IPS DF 19.7 (cell line): Measurements from ENCODE around the gene CA14.
A peak's percentile ranks its signal among the peaks of the same experiment; 100 is the strongest.
"Not testable (repeated sequence)": the region's sequence is repeated elsewhere in the genome, so short reads cannot be mapped to it uniquely, and the experiment has no call there.

Experiments used
- DNase-seq: peaks from one replicate; pipeline ENCODE4 v3.0.0-alpha.2; 2013; ENCODE audit warnings: low read depth, low spot score

Gene CA14

DNA sequence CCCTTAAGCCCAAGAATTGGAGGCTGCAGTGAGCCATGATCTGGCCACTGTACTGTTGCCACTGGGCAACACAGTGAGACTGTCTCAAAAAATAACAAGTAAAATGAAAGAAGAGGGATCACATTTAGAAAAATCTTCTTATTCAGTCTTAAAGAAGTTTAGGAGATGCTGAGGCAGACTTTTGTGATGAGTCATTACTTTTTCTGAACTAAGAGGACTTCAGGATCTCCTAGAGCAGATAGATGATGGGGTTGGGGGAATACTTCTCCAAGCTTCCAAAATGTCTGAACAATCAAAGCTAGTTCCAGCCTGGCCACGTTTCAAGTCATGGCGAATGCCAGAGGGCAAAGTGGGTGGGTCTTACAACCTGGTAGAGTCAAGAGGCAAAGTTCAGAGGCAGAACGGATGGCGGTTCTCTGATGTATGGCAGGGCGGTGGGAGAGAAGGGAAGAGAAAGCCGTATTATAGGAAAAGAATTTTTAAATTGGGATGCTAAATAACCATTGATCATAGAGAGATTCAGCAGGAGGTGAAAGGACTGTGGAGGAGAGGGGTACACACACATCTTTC lies 22.6 kb downstream of the CA14 start:
- DNase-seq: no peak

DNA sequence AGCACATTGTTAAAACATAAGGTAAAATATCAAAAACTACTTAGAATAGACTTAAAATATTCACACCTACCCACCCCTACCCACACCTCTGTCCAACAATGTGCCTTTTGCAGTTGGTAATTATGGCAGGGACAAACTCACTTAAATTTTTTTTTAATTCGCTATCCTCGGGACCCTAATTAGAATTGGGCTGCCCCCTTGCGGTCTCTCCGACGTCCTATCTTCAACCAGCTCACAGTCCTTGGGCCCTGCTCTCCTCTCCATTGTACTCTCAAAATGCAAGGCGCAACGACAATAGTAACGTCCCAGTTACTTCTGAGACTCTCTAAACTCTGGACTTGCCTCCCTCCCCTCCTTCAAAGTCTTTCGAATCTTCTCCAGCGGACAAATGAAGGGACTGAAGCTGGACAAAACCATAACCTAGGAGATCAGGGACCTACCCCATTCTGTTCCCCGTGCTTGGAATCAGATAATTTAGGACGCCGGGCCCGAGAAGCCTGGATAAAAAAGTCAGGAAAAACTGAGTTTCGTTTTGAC lies 23.7 kb downstream of the CA14 start:
- no peak for DNase-seq

DNA sequence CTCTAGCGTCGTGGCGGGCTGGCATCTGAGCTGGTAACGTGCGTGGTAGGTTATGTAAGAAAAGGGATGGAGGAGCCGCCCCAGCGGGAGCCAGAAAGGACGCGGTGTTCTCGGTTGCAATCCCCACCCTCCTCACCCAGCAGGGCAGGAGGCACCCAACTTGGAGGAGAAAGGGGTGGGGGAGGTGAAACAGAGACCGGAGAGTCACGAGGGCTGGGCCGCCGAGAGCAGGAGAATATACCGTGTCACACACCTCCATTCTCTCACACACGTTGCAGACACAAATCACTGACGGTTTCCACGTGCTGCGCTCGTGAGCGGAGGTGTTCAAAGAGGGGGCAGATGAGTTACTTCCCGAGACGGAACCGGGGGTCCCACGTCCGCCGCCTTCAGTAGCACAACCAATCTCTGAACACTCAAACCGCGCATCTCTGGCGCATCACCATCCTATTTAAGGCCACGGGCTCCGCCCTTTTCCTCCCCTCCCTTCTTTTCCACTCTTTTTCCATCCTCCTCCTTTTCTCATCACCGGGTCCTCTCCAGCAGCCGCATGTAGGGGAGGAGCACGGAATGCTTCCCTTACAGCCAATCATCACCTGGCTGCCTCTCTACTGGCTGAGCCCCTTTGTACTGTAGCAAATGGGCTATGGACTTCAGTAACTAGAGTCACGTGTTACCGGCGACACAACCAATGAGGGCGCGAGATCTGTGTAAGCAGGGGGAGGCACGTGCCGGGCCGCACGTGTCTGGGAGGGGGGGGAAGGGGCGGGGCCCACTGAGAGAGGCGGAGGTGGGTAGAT lies 24.4 kb downstream of the CA14 start, which contains the start of gene CIART:
Gene CIART, plus strand, starts transcription at position 797 of the 800 bp plus-strand sequence. CDS start 714 bp downstream, outside the sequence.
- DNase-seq: peak; percentile 99

DNA sequence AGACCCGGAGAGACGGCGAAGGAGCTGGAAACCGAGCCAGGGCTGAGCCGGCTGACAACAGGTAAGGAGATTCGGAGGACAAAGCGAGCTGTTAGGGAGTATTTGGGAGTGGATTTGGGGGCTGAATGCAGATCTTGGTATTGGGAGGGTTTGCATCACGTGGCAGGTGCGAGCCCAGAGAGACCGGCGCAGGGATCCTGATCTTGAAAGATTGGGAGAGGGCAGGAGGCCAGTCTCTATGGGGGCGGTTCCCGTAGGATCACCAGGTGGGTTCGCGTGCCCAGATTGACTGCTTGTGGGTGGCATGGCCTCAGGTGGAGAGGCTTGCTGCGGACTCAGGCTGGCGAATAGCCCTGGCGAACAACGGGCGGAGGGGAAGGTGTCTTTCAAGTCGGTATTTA lies 25.0 kb downstream of the CA14 start:
- DNase-seq: no peak

DNA sequence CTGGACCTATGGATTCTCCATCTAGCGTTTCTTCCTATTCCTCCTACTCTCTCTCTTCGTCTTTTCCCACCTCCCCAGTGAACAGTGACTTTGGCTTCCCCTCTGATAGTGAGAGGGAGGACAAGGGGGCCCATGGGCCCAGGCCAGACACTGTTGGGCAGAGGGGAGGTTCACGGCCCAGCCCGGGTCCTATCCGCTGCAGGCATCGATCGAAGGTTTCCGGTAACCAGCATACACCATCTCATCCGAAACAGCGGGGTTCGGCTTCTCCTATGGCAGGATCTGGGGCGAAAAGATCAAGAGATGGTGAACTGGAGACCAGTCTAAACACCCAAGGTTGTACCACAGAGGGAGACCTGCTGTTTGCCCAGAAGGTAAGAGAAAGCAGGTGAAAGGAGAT lies 25.7 kb downstream of the CA14 start:
- no peak for DNase-seq

DNA sequence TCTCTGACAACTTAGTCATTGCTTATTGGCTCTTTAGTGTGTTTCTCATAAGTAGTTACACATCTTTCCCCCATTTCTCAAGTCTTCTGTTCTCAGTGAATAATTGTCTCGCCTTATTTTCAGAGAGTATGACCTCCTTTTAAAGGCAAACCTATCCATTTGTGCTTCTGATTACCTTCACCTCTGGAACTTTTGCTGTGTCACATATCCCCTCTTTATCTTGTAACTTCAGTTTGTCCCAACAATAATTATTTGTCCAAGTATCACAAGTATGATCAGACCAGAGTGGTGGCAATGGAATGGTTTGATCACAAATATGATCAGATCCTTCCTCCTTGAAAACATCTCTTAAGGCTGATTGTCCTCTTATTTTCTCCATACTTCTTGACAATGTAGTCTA lies 30.8 kb downstream of the CA14 start:
- DNase-seq: no peak

DNA sequence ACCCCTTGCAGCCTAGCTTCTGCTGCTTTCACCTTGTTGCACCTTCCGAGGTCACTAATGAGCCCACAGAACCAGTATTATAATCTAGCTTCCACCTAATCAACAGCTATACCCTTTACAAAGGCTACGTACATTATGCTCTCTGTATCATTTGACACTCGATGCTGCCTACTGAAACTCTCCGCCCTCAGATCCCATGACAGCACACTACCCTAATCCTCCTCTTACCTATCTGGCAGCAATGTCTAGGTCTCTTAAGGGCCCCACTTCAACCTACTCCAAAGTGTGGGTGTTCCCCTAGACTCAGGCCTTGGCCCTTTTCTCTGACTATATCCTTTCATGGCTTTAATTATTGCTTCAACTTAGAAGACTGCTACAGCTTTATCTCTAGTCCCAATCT lies 31.2 kb downstream of the CA14 start:
- DNase-seq: no peak

DNA sequence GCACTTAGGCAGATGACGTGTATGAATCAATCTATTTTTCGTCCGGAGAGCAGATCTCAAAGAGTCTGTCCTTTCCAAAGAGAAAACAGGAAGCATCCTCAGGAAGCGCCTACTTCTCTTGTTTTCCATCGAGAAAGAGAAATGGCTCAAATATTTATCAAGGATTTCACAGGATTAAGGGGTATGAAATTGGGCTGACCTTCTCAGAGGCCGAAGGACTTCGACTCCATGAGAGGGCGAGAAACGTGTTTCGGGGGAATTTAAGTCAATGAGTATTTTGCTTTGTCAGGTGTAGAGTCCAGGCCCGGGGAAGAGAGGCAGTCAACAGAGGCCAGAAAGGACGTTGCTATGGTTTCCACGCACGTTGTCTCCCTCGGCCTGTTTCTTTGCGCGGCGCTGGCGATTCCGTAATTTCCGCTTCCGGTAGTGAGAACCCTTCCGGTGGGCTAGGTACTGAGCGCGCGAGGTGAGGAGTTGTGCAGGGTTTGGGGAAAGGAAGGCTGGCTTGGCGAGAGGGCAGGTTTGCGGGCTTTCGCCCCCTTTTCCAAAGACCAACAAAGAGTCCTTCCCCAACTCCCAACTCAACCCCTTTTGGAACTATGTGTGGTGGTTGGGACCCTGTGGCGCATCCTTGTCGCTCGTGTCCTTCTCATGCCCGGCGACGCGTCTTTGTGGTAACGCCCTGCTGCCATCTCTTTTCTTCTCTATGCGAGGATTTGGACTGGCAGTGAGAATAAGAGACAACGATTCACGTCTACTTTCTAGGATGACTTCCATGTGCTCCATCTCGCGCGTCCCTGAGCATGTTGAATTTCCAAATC lies 36.1 kb downstream of the CA14 start, which contains the start of gene MRPS21:
Gene MRPS21, plus strand, starts transcription at position 429 of the 821 bp plus-strand sequence. CDS start 506 bp downstream, outside the sequence.
- peak; percentile 87 for DNase-seq

DNA sequence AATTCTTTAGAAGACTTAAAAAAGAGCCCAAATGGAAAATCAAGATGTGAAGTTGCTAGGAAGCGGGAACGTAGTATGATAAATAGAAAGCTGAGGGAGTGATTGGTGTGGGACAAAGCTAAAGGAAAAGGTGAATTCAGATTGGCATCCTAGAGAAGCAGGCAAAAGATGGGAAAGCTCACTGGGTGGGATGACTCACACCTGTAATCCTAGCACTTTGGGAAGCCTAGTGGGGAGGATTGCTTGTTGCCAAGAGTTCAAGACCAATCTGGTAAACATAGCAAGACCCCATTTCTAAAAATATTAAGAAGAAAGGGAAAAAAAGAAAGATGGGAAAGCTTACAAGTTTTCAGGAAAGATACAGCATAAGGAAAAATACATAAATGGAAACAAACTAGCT lies 37.9 kb downstream of the CA14 start:
- DNase-seq: no peak

DNA sequence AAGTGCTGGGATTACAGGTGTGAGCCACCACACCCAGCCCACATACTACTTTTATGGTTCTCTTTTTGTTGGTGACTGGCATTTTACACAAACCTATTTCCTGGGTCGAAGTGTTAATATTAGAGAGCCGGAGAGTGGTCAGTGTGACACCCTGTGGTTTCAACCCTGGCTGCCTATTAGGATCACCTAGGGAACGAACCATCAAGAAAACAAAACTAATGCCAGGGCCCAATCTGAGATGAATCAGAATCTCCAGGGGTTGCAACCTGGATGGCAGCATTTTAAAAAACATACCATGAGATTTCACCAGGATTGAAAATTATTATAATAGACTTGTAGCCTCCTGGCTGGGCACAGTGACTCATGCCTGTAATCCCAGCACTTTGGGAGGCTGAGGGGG lies 42.1 kb downstream of the CA14 start:
- DNase-seq: no peak

DNA sequence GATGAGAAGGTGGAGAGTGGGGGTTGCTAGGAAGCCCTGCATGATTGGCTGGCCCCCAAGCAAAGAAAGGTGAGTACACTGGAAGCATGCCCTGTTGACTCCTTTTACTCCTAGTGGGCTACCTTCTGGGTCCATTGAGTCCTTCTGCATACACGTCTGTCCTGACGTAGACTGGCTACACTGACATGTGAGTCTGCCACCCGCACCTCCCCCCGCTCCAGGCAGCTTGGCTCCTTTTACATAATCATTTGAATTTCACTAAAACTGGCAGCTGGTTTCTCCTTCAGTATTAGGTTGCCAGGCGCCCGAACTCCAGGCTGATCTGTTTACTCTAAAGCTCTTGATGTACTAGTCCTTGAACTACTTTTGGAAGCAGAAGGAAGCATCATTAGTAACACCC lies 44.8 kb downstream of the CA14 start:
- DNase-seq: no peak

DNA sequence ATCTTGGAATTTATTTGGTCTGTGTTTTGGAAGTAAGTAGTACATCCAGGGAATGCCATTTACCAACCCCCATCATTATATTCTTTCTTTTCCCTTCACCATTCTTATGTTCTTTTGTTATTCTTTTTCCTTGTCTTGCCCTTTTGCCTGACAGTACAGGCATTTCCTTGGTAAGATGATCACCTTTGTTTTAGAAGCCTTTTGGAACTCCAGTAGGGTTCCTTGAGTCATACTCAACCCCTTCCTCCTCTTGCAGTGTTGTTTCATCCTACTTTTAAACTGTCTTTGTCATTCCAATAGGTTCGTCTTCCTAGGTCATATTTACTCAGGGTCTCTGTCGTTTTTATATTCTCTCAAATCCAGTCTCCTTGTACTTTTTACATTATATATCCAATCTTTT lies 45.3 kb downstream of the CA14 start:
- DNase-seq: no peak

DNA sequence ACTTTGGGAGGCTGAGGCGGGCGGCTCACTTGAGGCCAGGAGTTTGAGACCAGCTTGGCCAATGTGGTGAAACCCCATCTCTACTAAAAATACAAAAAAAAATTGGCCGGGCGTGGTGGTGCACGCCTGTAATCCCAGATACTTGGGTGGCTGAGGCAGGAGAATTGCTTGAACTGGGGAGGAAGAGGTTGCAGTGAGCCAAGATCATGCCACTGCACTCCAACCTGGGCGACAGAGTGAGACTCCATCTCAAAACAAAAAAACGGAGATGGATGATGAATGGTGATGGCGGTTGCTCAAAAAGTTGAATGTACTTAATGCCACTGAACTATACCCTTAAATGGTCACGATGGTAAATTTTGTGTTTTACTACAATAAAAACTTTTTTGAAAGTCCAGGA lies 51.0 kb downstream of the CA14 start:
- not testable (repeated sequence) for DNase-seq

DNA sequence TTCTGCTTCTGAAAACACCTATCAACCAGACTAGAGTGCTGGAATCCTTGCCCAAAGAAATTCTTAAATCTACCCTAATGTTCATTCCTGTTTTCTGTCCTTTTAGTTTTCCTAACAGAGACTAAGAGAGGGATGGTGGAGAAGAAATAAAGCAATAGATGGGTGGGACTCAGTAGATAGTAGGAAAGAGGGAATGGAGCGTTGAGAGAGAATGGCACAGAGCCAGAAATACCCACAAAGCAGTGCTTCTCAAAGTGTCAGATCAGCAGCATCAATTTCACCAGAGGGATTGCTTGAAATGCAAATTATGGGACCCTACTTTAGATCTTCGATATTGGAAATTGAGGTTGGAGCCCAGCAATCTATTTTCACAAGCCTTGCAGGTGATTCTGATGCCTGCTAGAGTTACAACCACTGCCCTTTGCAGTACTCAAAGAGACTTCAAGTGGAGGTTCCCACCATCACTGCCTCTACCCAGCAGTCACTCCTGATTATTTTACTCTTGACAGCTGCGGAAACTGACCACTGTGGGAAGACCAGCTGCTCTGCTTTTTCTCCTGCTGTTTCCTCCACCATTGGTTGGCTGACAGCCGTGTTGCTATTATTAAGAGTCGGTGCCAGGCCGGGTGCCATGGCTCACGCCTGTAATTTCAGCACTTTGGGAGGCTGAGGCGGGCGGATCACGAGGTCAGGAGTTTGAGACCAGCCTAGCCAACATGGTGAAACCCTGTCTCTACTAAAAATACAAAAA lies 52.4 kb downstream of the CA14 start:
- no peak for DNase-seq

DNA sequence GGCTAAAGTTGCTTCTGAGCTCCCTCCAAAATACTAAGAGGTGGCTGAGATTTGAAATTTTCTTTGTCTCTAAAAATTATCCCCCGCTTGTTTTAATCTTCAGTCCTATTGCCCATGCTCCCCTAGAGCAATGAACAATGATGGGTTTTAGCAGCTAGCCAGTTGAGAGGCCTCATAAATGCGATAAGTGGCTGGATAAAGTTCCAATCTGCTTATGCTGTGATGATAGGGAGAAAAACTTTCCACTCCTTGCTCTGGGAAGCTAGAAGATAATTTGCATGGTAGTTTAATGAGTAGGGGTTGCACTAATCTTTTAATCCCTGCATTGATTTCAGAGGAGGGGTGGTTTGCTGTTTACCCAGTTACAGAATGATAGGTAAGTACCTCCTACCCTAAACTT lies 54.2 kb downstream of the CA14 start:
- no peak for DNase-seq
